G401 (cell line): ENCODE measurements around the gene AKAP13. TPM values are rescaled to one million over a fixed set of nuclear protein-coding genes. Genes with fewer than 3 reads are reported as not detected.

Source experiments
- DNase-seq: peaks from one replicate; pipeline ENCODE4 v3.0.0-alpha.2; 2015; ENCODE audit warnings: low spot score
- in situ Hi-C: cut with HindIII; loops from 2 replicates; pipeline ENCODE4 v1.10.0; 2016; ENCODE audit warnings: low sequenced_read_pairs, mixed read lengths
- total RNA-seq: library from RNA; depleted of rRNA; stranded (reverse); fragments of >200 nt; shearing (Covaris generic); gene quantifications from 2 replicates; pipeline ENCODE4 v1.2.3, GENCODE V29; 2014

The AKAP13 gene
- total RNA-seq, 1 experiment from 2014 or later: 39.2 TPM

DNA sequence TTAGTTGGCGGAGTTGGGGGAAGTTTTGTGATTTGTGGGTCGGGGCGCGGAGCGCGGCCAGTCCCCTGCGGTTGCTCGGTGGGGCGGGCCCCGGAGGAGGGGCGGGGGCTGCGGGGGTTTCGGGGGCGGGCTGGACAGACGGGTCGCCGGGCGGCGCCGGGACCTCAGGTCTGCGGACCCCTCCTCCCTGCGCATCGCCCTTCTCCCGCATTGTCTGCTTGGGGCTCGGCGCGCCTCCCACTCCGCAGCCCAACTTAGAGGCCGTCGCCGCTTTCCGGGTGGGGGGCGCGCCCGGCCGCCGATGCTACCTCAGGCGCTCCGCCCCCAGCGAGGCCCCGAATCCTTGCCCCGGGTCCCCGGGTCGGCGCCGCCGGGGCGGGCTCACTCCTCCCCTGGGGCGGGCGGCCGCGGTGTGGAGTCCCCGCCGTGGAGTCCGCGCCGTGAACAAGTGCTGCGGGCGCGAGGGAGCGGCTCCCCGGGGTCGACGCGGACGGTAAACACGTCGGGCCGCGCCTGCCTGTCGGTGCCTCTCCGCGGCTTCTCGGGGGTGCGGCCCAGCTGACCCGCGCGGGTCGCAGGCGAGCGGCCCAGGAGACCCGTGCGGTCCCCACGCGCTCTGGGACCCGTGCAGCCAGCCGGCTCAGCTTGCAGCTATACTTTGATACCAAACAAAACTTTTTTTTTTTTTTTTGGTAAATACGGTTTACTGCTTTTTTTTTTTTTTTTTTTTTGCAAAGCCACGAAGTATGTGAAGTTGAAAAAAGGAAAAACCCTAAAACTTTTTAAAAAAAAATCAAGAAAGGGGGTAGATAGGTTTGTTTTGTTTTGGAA lies 624 bp downstream of the AKAP13 start:
- in situ Hi-C loops: no loop called here
- no peak for DNase-seq

DNA sequence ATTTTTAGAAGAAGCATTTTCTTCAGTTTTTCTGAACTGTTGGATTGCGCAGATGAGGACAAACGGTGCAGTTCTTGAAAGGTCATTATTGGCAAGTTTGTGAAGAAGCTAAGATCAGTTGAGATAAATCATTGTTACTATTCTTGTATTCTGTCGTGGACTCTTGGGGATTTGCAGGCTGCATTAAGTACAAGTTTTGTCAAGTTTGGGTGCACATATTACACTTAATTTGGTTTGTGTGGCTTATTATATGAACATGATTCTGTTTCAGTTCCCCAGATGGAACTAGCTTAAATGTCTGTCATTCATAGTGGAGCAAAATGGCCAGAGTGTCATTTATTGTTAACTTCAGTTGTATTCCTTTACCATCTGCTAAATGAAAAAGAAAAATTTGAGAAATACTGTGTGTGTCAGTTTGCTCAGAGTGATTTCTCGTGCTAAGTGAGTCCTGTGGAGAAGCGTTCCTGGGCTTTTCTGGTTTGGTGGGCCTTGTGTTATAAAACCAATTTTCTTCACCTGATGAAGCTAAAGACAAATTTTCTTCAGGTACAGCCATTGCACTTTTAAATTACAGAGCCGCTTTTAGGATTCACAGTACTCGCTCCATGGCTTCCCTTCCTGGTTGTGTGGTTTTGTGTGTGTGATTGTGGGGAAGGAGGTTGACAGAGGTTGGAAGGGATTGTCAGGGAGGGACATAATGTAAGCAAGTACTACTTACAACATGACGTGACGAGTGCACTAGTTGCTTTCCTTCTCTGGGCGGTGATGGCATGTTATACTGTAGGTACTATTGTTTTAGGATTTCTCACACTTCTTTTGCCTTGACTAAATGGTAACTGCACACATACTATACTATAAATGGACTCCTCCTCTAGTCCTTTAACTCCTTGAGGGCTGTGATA lies 1.7 kb downstream of the AKAP13 start:
- no peak for DNase-seq
- in situ Hi-C loops: no loop called here

DNA sequence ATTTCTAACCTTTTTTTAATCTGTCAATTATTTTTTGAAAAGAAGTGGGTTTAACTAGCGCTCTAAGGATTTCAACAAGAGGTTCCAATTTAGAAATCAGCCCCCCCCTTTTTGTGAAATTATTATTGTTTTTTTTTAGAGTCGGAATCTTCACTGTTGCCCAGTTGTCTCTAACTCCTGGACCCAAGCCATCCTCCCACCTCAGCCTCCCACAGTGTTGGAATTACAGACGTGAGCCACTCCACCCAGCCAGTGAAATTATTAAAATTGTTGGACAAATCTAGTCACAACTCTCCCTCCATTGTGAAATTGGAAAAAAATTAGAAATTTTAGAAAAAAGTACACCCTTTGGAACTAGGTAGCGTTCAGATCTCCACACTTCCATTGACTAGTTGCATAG lies 2.5 kb downstream of the AKAP13 start:
- DNase-seq: no peak
- in situ Hi-C loops: no loop called here

DNA sequence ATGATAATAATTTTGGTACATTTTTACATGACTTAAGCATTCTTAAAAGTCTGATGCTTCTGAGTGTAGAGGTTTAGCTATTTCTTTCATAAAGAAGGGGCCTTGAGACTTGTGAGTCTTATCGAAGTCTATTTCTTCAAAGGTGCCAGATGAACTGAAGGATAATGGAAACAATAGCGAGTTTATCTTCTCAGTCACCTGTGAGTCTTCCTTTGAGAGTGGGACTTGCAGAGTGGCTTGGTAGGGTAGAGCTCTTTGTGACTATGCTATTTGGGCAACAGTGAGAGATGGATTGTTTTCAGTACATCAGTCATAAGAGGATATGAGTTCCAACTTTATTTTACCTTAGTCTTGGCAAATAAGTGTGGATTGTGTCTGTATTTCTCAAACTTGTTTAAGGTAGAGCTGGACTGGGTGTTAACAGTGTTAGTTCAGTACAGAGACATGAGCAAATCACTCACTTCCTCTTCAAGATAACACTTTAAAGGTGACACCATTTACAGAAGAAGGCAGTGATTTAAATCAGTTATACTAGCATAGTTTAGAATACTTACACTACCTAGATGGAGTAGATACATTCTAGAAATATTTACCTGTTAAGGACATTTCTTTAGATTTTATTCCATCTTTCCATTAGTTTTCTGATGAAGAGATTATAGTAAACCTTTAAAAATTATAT lies 3.2 kb downstream of the AKAP13 start:
- in situ Hi-C loops: no loop called here
- no peak for DNase-seq

DNA sequence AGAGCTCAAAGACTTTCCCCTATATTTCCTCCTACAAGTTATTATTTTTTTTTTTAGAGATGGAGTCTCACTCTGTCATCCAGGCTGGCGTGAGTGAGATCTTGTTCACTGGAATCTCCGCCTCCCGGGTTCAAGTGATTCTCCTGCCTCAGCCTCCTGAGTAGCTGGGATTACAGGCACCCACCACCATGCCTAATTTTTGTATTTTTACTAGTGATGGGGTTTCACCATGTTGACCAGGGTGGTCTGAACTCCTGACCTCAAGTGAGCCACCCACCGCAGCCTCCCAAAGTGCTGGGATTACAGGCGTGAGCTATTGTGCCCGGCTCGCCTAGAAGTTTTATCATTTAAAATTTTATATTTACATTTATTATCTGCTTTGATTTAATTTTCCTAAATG lies 5.9 kb downstream of the AKAP13 start:
- in situ Hi-C loops: no loop called here
- DNase-seq: no peak

DNA sequence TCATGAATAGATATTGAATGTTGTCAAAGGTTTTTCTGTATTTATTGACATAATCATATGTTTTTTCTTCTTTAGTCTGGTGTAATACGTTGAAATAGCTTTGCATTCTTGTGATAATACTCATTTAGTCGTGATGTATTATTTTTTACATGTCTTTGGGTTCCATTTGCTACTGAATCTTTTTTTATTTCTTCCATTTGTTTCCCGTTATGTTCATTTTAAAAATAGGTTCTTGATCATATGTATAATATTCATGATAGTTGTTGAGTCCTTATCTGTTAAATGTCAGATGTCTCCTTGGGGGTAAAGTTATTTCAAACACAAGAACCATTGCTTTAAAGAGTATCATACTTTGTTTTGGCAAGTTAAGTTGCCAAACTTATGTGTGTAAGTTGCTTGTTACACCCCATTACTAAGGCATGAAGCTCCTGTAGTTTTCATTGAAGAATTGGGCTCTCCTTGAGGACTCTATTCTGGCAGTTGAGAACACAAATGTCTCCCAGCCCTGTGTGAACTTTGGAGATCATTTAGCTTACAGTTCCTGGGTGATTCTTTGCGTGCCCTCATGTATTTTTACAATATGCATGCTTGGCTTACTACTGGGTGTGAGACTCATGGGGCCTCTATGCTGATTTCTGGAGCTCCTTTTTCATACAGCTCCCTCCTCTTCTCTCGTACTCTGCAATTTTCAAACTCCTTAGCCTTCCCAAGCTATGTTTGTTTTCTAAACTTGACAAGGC lies 8.3 kb downstream of the AKAP13 start:
- no peak for DNase-seq
- in situ Hi-C loops: no loop called here

DNA sequence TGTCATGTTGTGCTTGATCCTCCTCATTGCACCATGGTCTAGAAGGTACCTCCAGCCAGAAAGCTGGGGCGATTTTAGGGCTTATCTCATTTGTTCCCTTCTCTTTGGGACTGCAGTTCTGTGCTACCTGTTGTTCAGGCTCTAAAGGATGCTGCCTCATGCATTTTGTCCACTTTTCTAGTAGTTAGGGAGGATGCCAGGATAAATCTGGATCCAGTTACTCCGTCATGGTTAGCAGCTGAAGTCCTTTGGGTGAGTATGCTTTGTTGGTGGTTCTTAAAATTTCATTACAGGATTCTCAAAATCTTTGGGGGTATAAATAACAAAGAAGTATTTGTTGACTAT lies 8.9 kb downstream of the AKAP13 start:
- DNase-seq: no peak
- in situ Hi-C loops: no loop called here

DNA sequence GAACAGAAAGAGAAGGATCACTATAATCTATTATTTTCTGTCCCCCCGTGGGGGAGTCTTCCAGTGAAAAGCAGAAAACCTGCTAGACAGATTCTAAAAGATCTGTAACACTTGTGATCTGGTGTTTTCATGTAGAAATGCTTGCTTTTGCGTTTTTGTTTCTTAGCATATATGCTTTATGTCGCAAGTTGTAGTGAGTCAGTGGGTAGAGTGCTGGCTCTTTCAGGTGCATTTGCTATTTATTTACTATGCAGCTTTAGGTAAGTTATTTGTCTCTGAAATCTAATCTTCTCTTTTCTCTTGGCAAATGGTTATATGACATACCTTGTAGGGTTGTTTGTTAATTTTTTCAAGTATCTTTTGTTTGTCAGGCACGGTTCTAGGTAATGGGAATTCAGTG lies 9.4 kb downstream of the AKAP13 start:
- no peak for DNase-seq
- in situ Hi-C loops: no loop called here

DNA sequence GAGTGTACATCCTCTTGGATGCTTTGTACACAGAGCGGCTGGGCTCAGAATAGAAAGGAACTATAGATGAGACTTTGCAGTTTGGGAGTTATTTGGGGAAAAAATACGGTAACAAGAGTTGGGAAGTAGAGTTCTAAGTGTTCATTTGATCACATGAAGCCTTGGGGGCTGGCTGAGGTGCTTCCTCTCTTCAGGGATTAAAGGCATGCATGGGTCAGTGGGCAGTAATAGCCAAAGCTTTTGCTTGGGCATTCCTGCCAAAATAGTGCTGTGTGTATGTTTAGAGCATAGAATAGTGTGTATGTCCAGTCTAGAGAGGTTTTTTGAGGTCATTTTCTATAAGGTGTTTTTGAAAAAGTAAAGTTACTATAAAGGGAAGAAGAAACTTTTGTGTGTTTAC lies 12.8 kb downstream of the AKAP13 start:
- no peak for DNase-seq

DNA sequence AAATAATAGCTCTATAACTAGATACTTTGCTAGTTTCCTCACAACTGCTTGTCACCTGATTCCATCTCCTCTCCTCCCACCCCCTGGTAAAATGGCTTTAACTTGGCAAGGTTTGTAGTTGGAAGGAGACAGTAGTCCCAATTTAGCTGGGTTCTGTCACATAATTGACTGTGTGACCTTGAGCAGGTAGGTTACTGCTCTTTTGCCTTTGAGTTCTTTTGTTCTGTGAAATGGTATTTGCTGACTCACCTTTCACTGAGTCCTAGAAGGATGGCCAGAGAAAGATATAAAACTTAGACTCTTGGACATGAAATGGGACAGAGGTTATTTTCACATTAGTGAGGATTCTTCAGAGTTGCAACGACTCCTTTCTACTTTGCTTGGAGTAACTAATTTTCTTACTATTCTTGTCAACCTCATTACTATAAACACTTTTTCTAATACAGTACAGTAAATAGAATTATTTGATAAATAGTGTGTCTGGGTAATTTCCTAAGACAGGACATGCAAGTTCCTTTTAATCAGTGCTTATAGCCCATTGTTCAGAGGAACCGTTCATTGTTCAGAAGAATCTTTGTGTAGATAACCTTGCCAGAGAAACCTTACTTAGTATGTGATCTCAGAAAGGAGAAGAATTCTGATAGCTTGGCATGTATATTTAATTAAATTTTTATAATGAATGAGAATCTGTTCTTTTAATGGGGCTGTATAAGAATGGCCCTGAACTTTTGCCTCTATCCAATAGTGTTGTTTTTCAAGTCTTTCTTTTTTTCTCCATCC lies 14.3 kb downstream of the AKAP13 start:
- no peak for DNase-seq
- in situ Hi-C loops: no loop called here

More for the DNA sequence above, 12.8 kb downstream of the AKAP13 start:
- in situ Hi-C loops: no loop called here

DNA sequence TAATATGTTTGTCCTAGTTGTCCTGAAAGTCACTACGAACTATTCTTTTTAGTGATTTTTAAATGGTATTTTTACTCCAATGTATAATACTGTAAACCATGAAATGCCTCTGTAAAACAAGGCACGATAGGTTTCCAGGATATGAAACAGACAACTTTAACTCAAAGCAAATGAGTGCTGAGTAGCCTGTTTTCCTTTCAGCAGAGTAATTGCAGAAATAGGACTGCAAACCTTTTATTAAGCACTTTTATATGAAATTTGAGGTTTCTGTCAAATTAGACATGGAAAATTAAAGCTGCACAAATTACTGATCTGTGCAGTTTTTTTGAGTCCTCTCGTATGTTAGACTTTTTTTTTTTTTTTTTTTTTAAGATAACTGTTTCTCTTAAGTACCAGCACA lies 16.2 kb downstream of the AKAP13 start:
- DNase-seq: no peak
- in situ Hi-C loops: no loop called here

DNA sequence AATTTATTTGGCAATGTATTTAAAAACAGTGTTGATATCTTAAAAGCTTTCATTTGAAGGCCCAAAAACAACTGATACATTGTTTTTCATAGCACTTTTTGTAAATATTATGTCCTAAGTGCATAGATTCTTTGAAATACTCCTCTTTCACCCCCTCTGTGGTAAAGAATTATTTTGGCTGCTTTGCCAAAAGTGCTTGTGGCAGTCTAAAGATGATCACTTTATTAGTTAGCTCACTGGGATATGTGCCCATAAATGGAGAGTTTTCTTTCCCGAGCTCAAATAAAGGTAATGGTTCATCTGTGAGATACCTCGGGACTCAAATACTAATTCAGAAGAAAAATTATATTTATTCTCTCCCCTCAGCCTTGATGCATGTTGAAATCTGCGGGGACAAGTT lies 16.7 kb downstream of the AKAP13 start:
- DNase-seq: no peak
- in situ Hi-C loops: no loop called here

DNA sequence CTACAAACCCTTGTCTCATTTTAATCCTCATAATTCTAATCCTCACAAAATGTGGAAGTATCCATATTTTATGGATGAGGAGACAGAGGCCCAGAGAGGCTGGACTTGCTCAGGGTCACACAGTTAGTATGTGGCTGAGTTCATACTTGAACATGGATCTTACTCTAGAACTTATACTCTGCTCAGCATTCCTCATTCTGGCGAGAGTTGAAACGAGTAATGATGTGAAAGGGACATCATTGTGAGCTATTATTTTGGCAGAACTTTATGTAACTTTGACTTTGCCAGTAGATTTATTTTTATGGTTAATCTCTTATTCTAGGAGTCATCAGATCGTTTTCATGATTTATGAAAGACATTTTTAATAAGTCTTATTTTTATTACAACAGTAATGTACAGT lies 17.5 kb downstream of the AKAP13 start:
- no peak for DNase-seq
- in situ Hi-C loops: no loop called here

DNA sequence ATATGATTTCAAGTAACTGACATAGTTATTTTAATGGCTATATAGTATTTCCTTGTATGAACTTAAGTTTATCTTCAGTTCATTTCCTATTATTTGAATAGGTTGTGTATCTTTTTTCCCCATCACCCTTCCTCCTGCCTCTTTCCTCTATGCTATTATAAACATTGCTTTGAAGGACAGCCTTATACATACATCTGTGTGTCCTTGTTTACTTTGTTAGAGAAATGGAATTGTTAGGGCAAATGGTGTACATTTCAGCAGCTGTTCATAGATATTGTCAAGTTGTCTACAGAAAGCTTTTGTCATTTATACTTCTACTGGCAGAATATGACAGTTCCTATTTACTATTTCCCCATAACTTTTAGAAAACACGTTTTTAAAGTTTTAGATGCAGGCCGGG lies 18.4 kb downstream of the AKAP13 start:
- in situ Hi-C loops: no loop called here
- no peak for DNase-seq

DNA sequence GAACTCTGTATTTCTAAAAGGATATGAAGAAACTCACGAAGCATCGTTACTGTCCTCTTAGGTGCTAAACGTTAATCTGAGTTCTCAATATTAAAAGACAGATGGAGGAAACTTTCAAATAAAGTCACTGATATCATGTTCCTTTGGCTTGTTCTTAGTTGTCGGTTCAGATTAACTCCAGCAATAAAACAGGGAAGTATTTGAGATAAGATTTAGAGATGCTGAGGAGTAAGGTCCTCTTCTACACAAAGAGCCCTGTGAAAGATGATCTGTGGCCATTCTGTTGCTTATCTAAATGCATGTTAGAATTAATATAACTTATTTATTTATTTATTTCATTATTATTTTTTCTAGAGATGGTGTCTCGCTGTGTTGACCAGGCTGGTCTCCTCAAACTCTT lies 19.2 kb downstream of the AKAP13 start:
- no peak for DNase-seq
- in situ Hi-C loops: no loop called here

DNA sequence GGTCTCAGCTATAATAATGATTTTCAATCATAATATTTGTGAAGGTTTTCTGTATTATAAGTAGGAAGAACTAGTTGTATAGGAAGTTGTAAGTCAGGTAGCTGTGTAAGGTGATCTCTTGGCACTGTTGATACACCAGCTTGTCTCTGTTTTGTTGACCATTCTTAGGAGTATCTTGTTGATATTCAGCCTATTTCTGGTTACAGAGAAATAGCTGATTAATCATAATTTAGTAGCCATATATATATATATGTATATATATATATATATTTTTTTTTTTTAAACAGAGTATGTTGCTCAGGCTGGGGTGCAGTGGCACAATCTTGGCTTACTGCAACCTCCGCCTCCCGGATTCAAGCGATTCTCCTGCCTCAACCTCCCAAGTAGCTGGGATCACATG lies 20.2 kb downstream of the AKAP13 start:
- DNase-seq: no peak
- in situ Hi-C loops: no loop called here

DNA sequence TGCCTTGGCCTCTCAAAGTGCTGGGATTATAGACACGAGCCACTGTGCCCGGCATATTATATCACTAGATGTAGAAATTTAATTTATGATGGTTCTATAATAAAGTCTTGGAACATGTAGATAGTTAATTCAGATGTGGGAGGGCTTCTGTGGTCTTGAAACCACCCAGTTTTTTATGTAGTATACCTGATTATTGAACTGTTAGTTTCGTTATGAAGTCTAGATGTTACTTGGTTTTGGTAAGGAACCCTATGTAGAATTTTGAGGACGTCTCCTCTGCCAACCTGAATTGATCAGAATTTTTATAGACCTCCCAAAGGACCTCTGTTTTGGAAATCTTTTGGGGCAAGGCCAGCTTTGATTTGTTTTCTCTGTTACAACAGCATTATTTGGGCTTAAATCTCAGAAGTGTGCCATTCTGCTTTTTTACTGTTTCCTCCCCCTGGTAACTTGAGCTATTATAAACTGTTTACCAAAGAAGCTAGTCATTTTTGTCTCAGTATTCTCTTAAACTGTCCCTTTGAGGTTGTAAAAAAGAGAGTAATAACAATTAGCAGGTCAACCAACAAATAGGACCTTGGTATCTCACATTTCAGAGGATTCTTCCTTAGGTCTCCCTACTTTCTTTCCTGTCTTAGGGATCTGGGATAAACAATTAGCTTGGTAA lies 20.8 kb downstream of the AKAP13 start:
- DNase-seq: no peak
- in situ Hi-C loops: no loop called here

DNA sequence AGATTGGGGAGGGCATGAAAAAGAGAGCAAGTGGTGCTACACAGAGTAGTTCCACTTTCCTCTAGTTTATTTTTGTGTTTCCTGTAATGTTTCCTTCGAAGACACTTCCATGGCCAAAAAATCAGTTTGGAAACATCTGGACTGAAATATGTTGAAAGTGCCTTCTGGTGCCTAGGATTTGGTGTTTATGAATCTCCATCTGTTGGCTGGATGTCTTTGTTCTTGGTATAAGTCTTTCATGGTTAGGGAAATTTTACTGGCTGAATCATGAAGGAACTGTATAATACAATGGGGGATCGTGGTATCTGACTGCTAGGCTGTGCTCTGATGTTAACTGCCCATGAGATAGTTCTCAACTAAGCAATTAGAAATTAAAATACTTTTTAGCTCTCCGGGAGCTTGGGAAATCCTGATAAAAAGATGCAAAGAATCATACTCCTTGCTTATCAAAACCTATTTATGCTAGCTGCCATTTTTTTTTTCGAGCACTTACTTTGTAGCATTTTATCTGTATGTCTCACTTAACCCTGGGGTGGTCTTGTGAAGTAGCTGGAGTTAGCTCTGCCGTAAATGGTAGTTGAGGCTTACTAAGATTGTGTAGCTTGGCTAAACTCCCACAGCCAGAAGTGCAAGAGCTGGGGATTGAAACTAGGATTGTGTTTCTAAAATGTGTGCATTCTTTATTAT lies 21.9 kb downstream of the AKAP13 start:
- no peak for DNase-seq

More for the DNA sequence above, 21.9 kb downstream of the AKAP13 start:
- in situ Hi-C loops: no loop called here
